Spleen (tissue), 7 donors: ENCODE measurements around the gene NELFE.

ENCODE experiments used
- POLR2AphosphoS5 ChIP-seq, 3 donors: sonication (generic); formaldehyde crosslinking; IDR thresholded peaks; one replicate each; pipeline ENCODE4 v1.5.1; 2017; ENCODE audit warnings: antibody characterized with exemption in 3 of 3
- TF ChIP-seq, protein P1 (sequence below), 11 experiments: fragments of 200-600 bp in 7 of 11; fragments of 450-650 bp in 4 of 11; sonication (generic) in 4 of 11; IDR thresholded peaks in 8 of 11; conservative IDR thresholded peaks in 3 of 11; 1 replicate in 7 of 11; 2 replicates in 4 of 11; pipeline versions ENCODE4 v1.4.0 to v1.8.0; 2016 to 2021; ENCODE audit warnings: antibody characterized with exemption in 11 of 11, inconsistent platforms in 4 of 11, mild to moderate bottlenecking in 1 of 11
- donor health status: DM: no; HTN: no; CAD: no; lungs with moderate emphysema.
- donor health status: DM: no; HTN: no; CAD: no.
- donor health status: DM: no; HTN: no; CAD: no.

- TF ChIP-seq, protein P1, sequence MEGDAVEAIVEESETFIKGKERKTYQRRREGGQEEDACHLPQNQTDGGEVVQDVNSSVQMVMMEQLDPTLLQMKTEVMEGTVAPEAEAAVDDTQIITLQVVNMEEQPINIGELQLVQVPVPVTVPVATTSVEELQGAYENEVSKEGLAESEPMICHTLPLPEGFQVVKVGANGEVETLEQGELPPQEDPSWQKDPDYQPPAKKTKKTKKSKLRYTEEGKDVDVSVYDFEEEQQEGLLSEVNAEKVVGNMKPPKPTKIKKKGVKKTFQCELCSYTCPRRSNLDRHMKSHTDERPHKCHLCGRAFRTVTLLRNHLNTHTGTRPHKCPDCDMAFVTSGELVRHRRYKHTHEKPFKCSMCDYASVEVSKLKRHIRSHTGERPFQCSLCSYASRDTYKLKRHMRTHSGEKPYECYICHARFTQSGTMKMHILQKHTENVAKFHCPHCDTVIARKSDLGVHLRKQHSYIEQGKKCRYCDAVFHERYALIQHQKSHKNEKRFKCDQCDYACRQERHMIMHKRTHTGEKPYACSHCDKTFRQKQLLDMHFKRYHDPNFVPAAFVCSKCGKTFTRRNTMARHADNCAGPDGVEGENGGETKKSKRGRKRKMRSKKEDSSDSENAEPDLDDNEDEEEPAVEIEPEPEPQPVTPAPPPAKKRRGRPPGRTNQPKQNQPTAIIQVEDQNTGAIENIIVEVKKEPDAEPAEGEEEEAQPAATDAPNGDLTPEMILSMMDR (IDR thresholded peaks at IDR 0.05 in 8 of 11, conservative IDR thresholded peaks at IDR 0.05 in 3 of 11) = no peak
- no peak for TF ChIP-seq POLR2AphosphoS5 (IDR thresholded peaks at IDR 0.05)
Observed at GRCh38 chr6:31956796-31957195, 2.0 kb downstream of the NELFE start.
